Measurements from ENCODE around the gene ZNF385A.

Gene ZNF385A

GRCh38 chr12:54427106-54427505 is 42.6 kb upstream of the ZNF385A start:
- no peak for FAIRE-seq
- DNase-seq (ENCODE audit: insufficient read length, low spot score) = no peak
- TF ChIP-seq CTCF (IDR thresholded peaks at IDR 0.05; ENCODE audit: insufficient read depth, missing control alignments) = no peak

GRCh38 chr12:54426690-54427089 is 42.2 kb upstream of the ZNF385A start:
- DNase-seq (ENCODE audit: insufficient read length, low spot score) = no peak
- TF ChIP-seq CTCF (IDR thresholded peaks at IDR 0.05; ENCODE audit: insufficient read depth, missing control alignments) = no peak
- no peak for FAIRE-seq

GRCh38 chr12:54425702-54426101 is 41.2 kb upstream of the ZNF385A start:
- DNase-seq (ENCODE audit: insufficient read length, low spot score) = no peak
- FAIRE-seq = no peak
- no peak for TF ChIP-seq CTCF (IDR thresholded peaks at IDR 0.05; ENCODE audit: insufficient read depth, missing control alignments)

- TF ChIP-seq CTCF (IDR thresholded peaks at IDR 0.05; ENCODE audit: insufficient read depth, missing control alignments) = no peak
- FAIRE-seq = no peak
- DNase-seq (ENCODE audit: insufficient read length, low spot score) = no peak
Observed at GRCh38 chr12:54424224-54424623, 39.7 kb upstream of the ZNF385A start.

GRCh38 chr12:54423816-54424150 is 39.2 kb upstream of the ZNF385A start:
- FAIRE-seq (no peak), DNase-seq (ENCODE audit: insufficient read length, low spot score) (no peak)
- TF ChIP-seq CTCF (IDR thresholded peaks at IDR 0.05; ENCODE audit: insufficient read depth, missing control alignments) = no peak

GRCh38 chr12:54421879-54422250 is 37.3 kb upstream of the ZNF385A start:
- no peak for DNase-seq (ENCODE audit: insufficient read length, low spot score)
- FAIRE-seq = no peak
- no peak for TF ChIP-seq CTCF (IDR thresholded peaks at IDR 0.05; ENCODE audit: insufficient read depth, missing control alignments)

GRCh38 chr12:54421175-54421878 is 36.8 kb upstream of the ZNF385A start:
- TF ChIP-seq CTCF (IDR thresholded peaks at IDR 0.05; ENCODE audit: insufficient read depth, missing control alignments) = no peak
- DNase-seq (ENCODE audit: insufficient read length, low spot score) (no peak), FAIRE-seq (no peak)

Measured in D721Med (cell line).